ENCODE measurements around the gene GABRR3.

Gene GABRR3

DNA sequence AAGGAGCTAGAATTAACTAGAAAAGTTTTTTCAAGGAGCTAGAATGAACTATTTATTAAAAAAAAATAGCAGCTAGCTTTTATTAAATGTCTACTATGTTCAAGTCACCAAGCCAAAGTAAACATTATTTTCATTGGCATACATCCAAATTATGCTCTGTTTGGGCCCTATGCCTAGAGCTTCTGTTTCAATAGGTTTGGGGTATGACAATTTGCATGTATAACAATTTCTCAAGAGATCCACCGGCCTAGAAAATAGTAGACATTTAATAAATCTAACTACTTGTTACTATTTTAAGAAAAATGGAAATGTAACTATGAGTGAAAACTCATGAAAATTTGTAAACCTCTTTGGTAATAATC lies 8.0 kb downstream of the GABRR3 start:
- Histone ChIP-seq H3K9me3 (no peaks in the 10 kb centered on the region), H3K36me3 (no peaks in the 10 kb centered on the region), H3K4me1 (no peaks in the 10 kb centered on the region; the same call in none of the 2 replicates), H3K4me3 (ENCODE audit: low read depth, low read length) (no peak overlapping the region), H3K27me3 (no peaks in the 10 kb centered on the region)
- TF ChIP-seq, protein P1, sequence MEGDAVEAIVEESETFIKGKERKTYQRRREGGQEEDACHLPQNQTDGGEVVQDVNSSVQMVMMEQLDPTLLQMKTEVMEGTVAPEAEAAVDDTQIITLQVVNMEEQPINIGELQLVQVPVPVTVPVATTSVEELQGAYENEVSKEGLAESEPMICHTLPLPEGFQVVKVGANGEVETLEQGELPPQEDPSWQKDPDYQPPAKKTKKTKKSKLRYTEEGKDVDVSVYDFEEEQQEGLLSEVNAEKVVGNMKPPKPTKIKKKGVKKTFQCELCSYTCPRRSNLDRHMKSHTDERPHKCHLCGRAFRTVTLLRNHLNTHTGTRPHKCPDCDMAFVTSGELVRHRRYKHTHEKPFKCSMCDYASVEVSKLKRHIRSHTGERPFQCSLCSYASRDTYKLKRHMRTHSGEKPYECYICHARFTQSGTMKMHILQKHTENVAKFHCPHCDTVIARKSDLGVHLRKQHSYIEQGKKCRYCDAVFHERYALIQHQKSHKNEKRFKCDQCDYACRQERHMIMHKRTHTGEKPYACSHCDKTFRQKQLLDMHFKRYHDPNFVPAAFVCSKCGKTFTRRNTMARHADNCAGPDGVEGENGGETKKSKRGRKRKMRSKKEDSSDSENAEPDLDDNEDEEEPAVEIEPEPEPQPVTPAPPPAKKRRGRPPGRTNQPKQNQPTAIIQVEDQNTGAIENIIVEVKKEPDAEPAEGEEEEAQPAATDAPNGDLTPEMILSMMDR (IDR thresholded peaks at IDR 0.05; ENCODE audit: low read depth, low read length), result no peak
- DNase-seq, result no peak

DNA sequence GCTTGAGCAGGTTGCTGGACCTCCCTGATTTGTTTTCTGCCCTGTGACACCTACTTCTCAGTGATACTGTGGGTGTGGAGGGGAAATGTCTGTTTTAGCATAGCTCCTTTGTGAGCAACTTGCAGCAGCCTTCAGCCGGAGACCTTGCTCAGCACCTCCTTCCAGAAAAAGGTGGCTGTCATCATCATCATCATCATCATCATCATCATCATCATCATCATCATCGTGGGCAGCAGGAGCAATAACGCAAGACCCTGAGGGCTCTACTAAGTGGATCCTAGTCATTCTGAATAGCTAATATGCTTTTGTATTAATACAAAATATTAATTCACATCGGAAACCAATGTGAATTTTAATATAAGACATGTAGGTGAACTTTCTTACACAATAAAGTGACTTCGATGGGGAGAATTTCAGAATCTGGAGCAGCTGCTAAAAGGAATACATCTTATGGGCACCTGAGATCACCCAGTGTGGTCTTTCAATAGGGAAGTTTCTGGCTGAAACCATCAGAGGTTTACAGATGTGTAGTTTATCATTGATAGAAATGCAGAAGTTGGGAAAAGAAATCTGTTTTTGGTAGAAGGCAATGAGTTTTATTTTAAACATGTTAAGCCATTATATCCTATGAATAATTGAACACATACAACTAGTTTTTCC lies 8.6 kb downstream of the GABRR3 start:
- TF ChIP-seq, protein P1 (IDR thresholded peaks at IDR 0.05; ENCODE audit: low read depth, low read length), result no peak
- Histone ChIP-seq H3K4me3 (ENCODE audit: low read depth, low read length) (no peak overlapping the region), H3K4me1 (peaks cover 2% of the 10 kb centered on the region), H3K36me3 (no peaks in the 10 kb centered on the region), H3K27me3 (no peaks in the 10 kb centered on the region), H3K9me3 (no peaks in the 10 kb centered on the region)
- DNase-seq, result no peak

DNA sequence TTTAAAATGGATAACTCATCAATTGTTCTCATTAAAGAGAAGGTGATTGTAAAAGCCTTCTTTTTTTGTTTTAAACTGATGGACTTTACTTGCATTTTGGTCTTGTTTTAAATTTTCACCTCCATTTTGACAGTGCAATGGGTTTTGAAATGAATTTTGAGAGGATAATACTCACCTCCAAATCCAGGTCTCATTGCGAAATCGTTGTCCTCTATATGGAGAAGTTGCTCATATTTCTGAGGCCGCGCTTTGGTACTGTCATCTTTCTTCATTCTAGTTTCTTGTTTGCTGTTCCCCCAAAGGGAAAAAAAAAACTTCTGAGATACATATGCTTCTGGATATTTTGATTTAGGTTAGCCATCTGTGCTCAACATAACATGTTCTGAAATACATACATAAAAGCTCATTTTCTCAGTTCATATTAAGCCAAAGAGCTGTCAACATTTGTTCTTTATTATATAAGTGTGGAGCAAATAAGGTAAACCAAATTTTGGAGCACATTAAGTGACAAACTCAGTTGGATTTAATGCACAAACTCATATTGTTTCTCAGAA lies 9.6 kb downstream of the GABRR3 start:
- H3K27me3 ChIP-seq, result no peaks in the 10 kb centered on the region
- H3K4me3 ChIP-seq (ENCODE audit: low read depth, low read length), result no peak overlapping the region
- H3K36me3 ChIP-seq, result no peaks in the 10 kb centered on the region
- TF ChIP-seq, protein P1 (IDR thresholded peaks at IDR 0.05; ENCODE audit: low read depth, low read length), result no peak
- peaks cover 2% of the 10 kb centered on the region for H3K4me1 ChIP-seq
- no peaks in the 10 kb centered on the region for H3K9me3 ChIP-seq
- no peak for DNase-seq

DNA sequence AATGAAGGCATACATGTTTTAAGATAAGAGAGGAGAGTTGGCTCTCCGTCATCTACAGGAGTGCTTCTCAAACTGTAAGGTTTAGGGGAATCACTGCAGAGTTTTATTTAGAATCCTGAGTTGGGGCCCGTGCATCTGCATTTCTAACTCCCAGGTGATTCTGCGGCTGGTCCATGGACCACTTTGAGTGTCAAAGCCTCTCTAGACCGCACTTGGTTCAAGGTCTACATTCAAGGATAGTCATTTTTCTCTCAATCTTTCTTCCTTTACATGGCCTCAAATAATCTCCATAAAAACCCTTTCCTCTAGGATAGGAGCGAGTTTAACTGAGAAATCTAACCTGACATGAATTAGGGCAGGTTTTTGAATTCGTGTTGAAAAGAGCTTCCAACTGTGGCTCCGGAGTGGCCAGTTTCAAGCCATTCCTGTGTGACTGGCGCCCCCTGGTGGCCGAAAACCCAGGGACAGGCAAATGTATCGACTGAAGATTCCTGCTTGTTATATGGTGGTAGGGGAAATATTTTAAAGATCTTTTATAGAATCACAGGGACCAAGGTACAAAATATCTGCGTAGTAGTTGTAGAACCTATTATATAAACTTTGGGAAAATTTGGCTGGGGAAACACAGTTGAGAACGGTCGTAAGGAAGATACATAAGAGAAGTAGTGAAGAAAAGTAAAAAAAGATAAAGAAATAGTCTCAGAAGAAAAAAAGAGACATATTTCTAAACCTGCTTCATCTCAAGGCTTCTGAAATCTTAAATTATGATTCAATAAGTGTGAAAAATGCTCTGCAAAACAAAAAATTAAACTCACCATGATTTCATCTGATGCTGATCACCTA lies 11.9 kb downstream of the GABRR3 start:
- peak; percentile 93 for DNase-seq
- Histone ChIP-seq H3K4me3 (ENCODE audit: low read depth, low read length) (no peak overlapping the region), H3K4me1 (peaks cover 2% of the 10 kb centered on the region), H3K9me3 (no peaks in the 10 kb centered on the region), H3K27me3 (no peaks in the 10 kb centered on the region), H3K36me3 (no peaks in the 10 kb centered on the region)
- TF ChIP-seq, protein P1 (IDR thresholded peaks at IDR 0.05; ENCODE audit: low read depth, low read length), result peak; percentile 95

DNA sequence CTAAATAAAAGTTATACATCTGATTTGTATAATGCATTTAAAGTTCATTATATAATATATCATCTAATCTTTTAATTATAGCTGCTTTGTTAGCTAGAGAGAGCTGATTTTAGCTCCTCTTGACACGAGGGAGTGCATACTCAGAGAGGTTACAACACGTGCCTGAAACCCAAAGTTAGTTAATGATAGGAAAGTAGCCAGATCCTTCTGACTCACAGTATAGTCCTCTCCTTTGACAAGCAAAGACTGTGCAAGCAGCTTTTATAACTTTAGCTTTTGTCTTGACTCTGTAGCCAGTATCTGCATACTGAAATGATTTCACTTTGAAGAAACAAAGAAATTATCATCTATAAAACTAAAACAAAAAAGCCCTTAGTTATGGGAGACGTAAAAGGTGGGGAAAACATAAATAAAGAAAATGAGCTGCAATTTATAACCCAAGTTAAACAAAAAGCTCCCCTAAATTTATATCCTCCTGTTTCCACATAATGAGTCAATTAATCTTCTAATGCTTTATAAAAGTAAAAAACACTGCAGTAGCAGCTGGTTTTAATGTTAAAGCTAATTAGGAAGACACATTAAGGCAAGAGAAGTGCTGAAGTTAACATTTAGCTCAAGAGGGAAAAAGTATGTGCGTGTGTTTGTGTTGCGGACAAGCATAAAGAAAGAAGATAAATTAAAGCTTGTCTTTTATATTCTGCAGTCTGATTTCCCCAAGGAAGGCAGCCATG lies 13.1 kb downstream of the GABRR3 start:
- no peaks in the 10 kb centered on the region for H3K36me3 ChIP-seq

More for the DNA sequence above, 13.1 kb downstream of the GABRR3 start:
- TF ChIP-seq, protein P1 (IDR thresholded peaks at IDR 0.05; ENCODE audit: low read depth, low read length), result no peak
- Histone ChIP-seq H3K4me3 (ENCODE audit: low read depth, low read length) (no peak overlapping the region), H3K4me1 (peaks cover 2% of the 10 kb centered on the region), H3K27me3 (no peaks in the 10 kb centered on the region), H3K9me3 (no peaks in the 10 kb centered on the region)
- no peak for DNase-seq

All from BE2C (cell line).